HG02623 (cell line): Measurements from ENCODE around the gene SVIL.
"Not testable (repeated sequence)": the region's sequence is repeated elsewhere in the genome, so short reads cannot be mapped to it uniquely, and the experiment has no call there.

ENCODE experiments used
- ATAC-seq: cut with Tn5 transposase; IDR thresholded peaks from one replicate; pipeline ENCODE4 v1.9.1; 2021; ENCODE audit warnings: moderate library complexity; ENCODE audit not compliant: unreplicated experiment

The SVIL gene

DNA sequence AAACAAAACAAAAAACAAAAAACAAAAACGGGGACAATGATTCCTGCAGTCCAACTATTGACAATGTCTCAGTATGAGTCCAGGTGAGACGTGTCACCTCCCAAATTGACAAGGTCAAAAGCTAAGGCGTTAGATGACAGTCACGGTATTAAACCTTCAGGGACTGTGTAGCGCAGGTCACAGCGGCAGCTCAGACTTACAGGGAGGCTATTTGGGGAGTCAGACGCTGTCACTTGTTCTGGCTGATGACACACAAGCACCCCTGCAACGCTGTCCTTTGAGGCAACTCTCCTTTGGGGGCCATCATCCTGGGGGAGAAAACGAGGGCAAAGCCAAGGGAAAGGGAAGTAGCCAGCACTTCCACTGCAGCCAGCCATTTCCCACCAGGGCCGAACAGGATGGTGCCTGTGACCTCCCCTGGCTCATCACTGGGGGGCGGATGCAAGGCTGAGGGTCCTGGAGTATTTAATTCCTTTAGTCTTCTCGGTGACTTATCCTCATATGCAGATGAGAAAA is 55.3 kb downstream of the SVIL start:
- no peak for ATAC-seq

DNA sequence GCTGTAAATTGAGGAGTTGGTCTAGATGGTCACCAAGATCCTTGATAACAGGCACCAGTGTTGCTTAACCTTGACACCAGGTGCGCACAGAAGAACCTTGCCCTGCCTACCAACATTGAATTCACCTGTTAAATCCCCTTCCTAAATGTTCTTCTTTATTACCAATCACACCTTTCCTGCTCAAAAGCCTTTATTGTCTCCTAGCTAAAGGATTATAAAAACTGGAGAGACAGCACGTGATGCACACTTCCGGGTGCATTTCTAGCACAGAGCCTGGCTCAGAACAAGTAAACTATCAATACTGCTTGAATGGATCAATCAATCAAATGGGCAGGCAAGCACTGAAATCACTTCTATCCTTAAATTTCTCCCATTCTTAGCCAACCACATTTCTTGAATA is 56.3 kb downstream of the SVIL start:
- no peak for ATAC-seq

DNA sequence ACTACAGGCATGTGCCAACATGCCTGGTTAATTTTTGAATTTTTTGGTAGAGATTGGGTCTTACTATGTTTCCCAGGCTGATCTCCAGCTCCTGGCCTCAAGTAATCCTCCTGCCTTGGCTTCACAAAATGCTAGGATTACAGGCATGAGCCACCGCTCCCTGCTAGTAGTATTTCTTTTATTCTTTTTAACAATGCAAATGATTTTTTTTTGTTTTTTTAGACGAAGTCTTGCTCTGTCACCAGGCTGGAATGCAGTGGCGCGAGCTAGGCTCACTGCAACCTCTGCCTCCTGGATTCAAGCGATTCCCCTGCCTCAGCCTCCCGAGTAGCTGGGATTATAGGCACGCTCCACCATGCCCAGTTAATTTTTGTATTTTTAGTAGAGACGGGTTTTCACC is 58.1 kb downstream of the SVIL start:
- ATAC-seq = no peak

DNA sequence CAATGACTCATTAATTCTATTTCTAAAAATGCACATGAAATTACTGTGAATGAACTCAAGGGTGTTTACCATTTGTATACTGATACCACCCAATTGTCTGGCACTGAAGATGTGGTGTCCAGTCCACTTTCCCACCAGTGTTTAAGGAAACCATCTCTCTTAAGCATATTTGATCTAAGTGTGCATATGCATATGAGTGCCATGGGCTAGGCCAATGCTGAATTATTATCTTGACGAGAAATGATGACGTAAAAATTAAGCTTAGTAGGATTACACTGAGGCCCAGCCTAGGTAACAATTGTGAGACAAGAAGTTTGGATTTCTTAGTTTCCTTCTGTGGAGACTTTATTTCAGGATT is 59.7 kb downstream of the SVIL start:
- no peak for ATAC-seq

DNA sequence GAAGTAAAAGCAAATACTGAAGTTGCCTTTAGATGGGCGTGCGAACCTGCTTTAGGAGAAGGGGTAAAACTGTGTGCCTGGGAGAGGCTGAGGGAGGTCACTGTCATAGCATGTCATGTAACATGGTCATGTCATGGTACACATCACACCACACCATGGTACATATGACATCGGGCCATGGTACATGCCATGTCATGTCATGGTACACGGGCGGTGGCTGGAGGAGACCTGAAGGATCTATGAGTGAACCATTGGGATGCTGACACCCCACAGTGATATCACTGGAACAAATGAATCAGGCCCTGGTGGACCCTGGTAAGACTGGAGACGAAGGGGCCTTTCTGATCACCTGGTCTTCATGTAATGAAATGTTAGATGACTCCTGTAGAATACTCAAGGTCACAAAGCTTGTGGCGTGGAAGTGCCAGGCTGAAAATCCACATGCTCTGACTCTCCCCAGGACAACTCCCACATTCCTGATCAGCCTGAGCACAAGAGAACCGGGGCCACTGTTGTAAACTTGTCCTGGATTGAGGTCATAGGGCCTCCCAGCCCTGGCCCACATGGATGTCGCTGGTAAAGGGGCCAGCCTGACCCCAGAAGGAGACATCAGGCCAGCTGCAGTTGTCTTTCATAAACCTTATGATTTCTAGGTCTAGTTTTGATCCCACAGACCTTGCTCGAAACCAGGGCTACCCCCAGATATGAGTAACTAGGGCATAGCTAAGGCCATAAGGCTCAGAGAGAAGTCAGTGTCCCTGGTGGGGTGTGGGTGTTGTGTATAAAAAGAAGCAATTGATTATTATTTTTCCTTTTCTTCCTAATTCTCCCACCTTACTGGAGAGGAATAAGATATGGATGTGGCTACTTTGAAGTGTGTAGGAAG is 60.3 kb downstream of the SVIL start:
- not testable (repeated sequence) for ATAC-seq

DNA sequence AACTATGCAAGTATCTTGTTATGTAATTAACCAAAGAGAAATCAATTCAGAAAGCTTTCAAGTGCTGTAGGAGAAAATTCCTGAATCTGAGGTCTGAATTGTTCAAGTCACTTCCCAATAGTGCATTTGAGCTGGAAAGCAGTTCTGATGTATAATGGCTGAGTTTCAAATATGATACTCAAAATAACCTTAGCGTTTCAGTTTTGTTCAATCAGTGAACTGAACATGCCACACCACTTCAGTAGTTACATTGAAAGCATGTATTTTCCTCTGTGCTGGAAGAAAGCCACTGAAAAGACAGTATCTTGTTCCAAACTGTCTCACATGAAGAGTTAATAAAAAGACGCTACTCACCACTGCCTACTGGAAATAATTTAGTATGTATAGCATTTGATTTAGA is 64.5 kb downstream of the SVIL start:
- ATAC-seq = not testable (repeated sequence)

DNA sequence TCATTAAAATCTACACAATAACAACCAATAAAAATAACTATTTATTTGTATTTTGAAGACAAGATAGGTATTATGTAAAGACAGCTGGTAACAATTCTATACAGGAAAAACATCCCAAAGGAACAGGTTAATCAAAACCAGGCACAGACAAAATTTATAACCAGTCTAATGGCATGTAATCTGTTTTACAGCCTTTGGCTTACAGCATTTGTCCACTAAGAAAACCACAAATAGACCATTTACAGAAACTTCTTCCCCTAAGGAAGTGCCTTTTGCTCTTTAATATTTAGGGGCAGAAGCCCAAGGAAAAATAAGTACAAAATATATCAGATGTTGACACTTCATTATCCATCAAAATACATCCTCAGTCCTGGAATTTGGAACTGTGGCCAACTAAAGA is 65.0 kb downstream of the SVIL start:
- ATAC-seq = no peak

DNA sequence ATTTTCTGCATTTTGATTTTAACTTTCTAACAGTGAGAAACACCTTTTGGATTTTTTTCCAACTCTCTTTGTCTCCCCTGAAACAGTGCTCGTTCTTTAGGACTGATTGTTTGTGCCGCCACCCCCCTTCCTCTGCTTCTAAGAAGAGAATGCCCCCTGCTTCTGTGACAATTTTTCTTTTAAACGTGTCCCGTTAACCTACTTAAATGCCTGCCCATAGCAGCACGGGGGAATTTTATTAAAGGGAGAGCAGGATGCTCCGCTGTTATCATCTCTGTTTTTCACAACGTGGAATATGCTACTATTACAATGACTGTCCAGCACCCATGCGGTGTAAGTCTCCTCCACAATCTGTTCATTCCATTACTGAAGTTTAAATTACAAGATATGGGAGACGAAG is 67.8 kb downstream of the SVIL start:
- no peak for ATAC-seq

DNA sequence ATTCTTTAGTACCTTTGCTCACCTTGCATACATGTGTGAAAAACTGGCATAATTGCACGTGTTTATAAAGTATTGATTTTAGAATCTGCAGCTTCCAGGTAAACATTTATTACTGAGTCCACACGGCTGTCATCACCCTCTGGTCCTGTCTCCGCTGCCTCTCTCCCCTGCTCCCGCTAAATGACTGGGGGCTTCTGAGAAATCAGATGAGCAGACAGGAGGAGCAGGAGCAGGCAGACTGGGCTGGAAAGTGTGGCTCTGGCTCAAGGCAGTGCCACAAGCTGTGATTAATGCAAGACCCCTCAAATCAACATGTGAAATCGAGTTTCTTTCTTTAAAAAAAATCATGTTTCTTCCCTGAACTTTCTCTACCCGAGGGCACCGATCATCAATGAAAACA is 68.6 kb downstream of the SVIL start:
- ATAC-seq = not testable (repeated sequence)

DNA sequence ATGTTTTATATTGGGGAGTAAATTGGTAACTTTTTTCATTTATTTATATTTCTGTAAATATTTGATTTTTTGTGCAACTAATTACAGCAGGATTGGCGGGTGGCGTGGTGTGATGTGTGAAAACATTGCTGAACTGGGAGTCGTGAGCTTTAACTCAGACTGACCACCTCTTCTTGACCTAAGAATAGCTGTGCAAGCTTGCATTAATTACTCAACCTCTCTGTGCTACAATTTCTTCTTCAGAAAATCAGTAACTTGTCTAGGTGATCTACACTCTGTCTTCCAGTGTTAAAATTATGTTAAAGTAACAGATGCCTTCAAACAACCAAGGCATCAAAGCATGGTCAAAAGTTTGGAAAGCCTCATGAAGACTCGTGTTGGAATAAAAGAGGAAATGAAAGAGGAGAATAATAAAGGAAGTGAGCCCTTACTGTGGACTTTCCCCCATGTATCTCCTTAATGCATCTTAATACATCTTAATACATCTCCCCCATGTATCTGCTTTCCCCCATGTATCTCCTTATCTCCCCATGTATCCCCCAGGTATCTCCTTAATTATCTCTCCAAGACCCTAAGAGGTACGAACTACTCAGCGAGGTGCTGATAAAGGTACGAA is 71.2 kb downstream of the SVIL start:
- no peak for ATAC-seq

DNA sequence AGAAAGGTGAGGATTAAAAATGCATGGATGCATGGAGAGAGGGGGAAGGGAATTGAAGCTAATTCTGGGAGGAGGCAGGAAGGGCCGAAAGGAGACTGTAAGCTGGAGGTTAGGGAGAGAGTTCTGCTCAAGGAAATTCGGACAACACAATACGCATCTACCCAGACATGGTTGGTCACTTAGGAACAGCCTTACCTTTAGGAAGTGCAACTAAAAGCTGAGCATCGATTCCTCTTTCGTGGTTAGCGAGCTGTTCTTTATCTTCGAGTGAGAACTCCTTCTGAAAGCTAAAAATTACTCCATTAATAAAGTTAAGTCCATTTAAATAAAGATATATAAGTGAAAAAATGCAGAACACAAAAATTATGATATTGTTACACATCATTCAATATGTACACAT is 71.8 kb downstream of the SVIL start:
- ATAC-seq = not testable (repeated sequence)

DNA sequence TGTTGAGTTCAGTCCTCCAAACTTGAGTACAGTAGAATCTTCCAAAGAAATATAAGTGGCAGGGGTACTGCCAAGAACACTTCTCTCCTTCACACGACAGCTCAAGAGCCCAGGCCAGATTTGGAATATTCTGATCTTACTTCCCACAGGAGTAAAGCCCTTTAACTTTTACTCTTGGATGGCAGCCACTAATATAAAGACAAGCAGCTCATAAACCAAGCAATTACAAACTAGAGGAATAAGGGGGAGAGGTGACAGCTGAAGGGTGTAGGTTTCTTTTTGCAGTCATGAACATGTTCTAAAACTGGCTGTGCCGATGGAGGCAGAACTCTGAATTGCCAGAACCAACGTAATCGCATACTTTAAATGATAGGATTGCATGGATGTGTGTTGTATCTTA is 74.8 kb downstream of the SVIL start:
- ATAC-seq = no peak

DNA sequence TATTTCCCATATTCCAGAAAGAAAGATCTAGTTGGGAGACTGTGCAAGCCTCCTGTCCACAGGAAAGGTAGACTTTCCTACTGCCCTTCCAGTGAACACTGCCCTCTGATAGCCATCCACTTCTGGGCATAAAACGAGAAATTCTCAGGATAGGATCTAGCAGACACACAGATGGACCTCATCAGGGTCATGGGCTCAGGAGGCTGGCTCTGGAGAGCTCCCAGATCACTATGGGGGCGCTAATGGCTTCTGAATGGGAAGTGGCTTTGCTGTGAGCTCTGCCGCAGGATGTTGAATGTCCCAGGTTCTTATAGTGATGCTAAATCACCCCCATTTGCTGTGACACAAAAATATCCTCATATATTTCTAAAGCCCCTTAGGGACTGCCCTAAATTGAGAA is 77.1 kb downstream of the SVIL start:
- no peak for ATAC-seq

DNA sequence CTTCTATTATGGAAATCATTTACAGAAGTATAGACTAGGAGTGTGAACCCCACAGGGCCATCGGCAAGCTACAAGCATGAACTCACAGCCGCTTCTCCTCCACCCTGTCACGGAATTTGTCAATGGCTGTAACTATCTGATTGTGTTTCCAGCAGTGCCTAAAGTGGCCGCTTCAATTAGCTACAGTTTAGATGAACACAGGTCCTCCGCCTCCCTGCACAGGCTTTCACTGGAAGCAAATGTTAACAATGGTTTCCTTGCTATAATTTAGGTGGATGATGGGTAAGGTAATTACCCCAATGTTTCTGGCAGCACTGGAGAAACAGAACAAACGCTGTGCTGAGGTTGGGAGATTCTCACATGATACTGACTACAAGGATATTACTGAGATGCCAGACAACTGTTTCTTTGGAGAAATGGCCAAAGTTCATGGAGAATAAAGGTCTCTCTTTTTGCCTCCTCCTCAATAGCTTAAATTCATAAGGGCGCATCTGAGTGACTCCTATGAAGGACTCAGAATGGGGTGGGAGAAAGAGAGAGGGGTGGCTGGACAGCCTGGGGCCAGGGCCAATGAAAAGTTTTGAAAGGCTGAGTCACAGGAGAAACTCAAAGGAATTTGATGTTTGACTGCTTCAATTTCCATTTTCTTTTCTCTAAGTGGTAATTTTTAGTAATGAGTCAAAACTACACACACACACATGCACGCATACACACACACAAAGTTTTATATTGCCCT is 78.9 kb downstream of the SVIL start:
- no peak for ATAC-seq

DNA sequence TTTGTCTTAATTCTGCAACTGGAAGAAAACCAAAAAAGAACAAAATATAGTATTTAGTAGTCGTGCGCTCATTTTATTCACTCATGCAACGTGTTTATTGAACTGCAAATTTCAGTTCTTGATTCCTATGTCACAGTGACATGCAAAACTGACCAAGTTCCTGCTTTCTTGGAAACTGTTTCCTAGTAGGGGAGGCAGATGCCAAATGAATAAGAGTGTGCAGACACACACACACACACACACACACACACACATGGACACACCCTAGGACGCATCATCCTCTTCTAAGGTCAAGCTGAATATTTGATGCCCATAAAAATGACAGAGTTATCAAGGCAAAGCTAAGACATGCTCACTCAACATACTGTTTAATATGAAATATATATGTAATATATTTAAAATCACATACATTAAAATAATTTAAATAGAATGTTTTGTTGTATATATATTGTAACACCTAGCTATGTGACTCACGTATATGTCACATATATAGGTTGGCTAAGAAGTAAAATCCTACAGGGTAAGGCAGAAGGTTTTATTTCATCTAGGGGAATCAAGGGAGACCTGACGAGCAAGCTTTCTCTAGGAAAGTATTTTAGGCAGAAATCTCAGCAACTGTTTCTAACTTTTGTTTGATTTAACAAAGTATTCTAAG is 79.6 kb downstream of the SVIL start:
- no peak for ATAC-seq

DNA sequence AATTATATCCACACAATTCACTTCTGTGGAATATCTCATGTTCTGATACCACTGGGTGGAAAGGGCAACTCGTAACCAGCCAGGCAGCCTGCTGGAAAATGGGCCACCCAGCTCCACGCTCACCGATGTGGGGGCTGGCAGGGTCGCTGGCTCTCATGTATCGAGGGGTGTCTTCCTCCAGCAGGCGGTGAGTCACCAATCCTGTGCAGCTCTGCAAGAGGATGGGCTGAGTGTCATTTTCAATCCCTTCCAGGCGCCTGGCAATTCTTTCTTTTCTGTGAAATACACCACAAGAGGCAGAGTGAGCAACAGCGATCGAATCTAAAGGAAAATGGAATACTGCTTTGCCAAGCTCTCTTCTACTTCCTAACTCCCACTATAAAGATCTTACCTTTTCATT is 80.1 kb downstream of the SVIL start:
- no peak for ATAC-seq

DNA sequence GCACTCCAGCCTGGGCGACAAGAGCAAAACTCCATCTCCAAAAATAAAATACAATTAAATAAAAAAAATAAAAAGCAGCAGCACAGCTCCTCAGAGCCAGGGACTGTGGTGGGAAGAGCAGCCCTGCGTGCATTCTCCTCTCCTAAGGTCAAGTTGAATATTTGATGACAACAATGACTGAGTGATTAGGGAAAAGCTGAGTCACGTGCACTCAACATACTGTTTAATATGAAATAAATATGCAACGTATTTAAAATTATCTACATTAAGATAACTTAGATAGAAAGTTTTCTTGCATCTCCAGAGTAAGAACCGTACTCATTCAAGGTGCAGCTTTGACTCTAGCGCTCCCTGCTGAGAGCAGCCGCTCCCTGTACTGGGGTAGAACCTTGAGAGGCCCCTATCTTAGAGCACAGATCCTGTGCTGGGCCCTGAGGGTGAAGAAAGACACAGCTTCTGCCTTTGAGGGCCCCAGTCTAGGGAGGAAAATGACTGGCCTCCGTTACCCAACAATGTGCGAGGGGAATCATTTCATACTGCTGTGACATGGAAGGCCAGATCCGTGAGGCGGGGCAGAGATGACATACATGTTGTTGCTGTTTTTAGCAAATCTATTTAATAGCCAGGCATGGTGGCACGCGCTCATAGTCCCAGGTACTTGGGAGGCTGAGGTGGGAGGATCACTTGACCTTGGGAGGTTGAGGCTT is 81.1 kb downstream of the SVIL start:
- ATAC-seq = no peak

DNA sequence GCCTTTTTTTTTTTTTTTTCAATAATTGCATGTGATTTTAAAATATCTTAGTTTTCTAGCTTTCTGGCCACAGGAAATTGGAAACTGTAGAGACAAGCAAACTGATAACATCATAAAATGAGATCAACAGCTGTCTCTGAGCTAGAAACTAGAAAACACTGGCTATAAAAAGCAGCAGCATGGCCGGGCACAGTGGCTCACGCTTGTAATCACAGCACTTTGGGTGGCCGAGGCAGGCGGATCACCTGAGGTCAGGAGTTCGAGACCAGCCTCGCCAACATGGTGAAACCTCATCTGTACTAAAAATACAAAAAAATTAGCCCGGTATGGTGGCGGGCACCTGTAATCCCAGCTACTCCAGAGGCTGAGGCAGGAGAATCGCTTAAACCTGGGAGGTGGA is 81.7 kb downstream of the SVIL start:
- ATAC-seq = not testable (repeated sequence)

DNA sequence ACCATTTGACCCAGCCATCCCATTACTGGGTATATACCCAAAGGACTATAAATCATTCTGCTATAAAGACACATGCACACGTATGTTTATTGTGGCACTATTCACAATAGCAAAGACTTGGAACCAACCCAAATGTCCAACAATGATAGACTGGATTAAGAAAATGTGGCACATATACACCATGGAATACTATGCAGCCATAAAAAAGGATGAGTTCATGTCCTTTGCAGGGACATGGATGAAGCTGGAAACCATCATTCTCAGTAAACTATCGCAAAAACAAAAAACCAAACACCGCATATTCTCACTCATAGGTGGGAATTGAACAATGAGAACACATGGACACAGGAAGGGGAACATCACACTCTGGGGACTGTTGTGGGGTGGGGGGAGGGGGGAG is 85.3 kb downstream of the SVIL start:
- ATAC-seq = not testable (repeated sequence)

DNA sequence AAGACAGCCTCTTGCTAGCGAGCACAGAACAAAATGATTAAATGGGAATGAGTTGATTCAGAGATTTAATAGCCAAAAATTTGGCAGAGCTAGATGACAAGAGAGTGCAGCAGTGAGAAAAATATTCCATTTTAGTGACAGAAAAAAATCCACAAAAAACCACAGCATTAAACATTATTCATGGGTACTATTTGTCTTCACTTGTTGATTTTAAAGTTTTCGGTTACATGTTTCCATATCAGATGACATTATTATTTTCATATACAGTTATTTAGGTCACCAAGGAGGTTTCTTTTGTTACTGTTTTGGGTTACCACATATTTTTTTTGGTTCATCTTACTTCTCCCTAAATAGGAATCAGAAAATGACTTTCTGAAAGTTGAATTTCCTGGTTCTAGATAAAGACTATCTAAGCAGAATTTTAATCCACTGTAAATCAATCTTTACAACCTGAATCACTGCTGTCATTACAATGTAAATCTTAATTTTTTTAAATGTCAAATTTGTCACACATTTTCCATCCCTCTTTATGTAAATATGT is 87.9 kb downstream of the SVIL start:
- no peak for ATAC-seq
